HepG2 (cell line): ENCODE results near the gene MDH2. TPM values are rescaled to one million over a fixed set of nuclear protein-coding genes. Genes with fewer than 3 reads are reported as not detected.

Experiments used
- CREB1 ChIP-seq, 2 experiments: fragments of 450-650 bp in 1 of 2; IDR thresholded peaks; 2 replicates each; pipeline ENCODE4 v1.6.1; 2016 to 2017; ENCODE audit warnings: control low read depth in 1 of 2, mild to moderate bottlenecking in 1 of 2, missing compliant biosample characterization in 1 of 2, missing genetic modification characterization in 1 of 2
- ETV5 ChIP-seq: IDR thresholded peaks from 2 replicates; pipeline ENCODE4 v1.6.1; 2018; ENCODE audit warnings: missing biosample characterization, missing genetic modification reagents, inconsistent platforms, borderline replicate concordance
- GTF3A ChIP-seq: sonication (generic); formaldehyde crosslinking; conservative IDR thresholded peaks from 2 replicates; pipeline ENCODE4 v1.4.0; 2020; ENCODE audit warnings: mild to moderate bottlenecking, missing genetic modification reagents
- KAT8 ChIP-seq: IDR thresholded peaks from 2 replicates; pipeline ENCODE4 v1.6.1; 2016; ENCODE audit warnings: missing genetic modification reagents, missing compliant biosample characterization
- KDM3A ChIP-seq: IDR thresholded peaks from 2 replicates; pipeline ENCODE4 v1.6.1; 2018; ENCODE audit warnings: low read depth, missing compliant biosample characterization
- PAWR ChIP-seq: sonication (generic); formaldehyde crosslinking; IDR thresholded peaks from 2 replicates; pipeline ENCODE4 v1.4.0; 2020; ENCODE audit warnings: missing genetic modification reagents, mild to moderate bottlenecking, borderline replicate concordance
- ZNF180 ChIP-seq: sonication (generic); formaldehyde crosslinking; IDR thresholded peaks from 2 replicates; pipeline ENCODE4 v1.4.0; 2020; ENCODE audit warnings: low read depth, missing genetic modification reagents, borderline replicate concordance
- ZNF232 ChIP-seq: sonication (generic); formaldehyde crosslinking; IDR thresholded peaks from 2 replicates; pipeline ENCODE4 v1.4.0; 2020; ENCODE audit warnings: missing genetic modification reagents, borderline replicate concordance
- ZNF678 ChIP-seq: sonication (generic); formaldehyde crosslinking; IDR thresholded peaks from 2 replicates; pipeline ENCODE4 v1.4.0; 2020; ENCODE audit warnings: mild to moderate bottlenecking, missing genetic modification reagents
- ZNF781 ChIP-seq: sonication (generic); formaldehyde crosslinking; IDR thresholded peaks from 2 replicates; pipeline ENCODE4 v1.5.1; 2020; ENCODE audit warnings: borderline replicate concordance, mild to moderate bottlenecking, missing genetic modification reagents; ENCODE audit errors: not compliant biosample characterization
- polyA plus RNA-seq, 8 experiments: library from polyadenylated mRNA; depleted of rRNA in 3 of 8; stranded (reverse) in 7 of 8; unstranded in 1 of 8; fragments of >200 nt; fragmentation: Illumina TruSeq in 4 of 8; extraction: Trizol in 4 of 8; gene quantifications; 2 replicates each; pipeline versions ENCODE4 v1.2.1 to v1.2.3, GENCODE V29; 2011 to 2016; ENCODE audit warnings: low read depth in 4 of 8, missing spikeins in 1 of 8, mixed read lengths in 1 of 8; ENCODE audit not compliant: insufficient read depth in 1 of 8
- total RNA-seq, 5 experiments: library from RNA; depleted of rRNA; stranded (reverse); fragments of >200 nt; fragmentation: Illumina TruSeq; extraction: Trizol; gene quantifications; 2 replicates each; pipeline ENCODE4 v1.2.3, GENCODE V29; 2016; ENCODE audit warnings: low read depth in 1 of 5
- TF ChIP-seq, protein P1 (sequence below): fragments of 450-650 bp; IDR thresholded peaks from 2 replicates; pipeline ENCODE4 v1.6.1; 2017; ENCODE audit warnings: mild to moderate bottlenecking
- TF ChIP-seq, protein P2 (sequence below), 2 experiments: IDR thresholded peaks; 2 replicates each; pipeline ENCODE4 v1.6.1; 2011 to 2012; ENCODE audit warnings: low read length in 2 of 2, borderline replicate concordance in 1 of 2, low read depth in 1 of 2, mild to moderate bottlenecking in 1 of 2, moderate library complexity in 1 of 2
- TF ChIP-seq, protein P3 (sequence below): sonication (generic); formaldehyde crosslinking; IDR thresholded peaks from 2 replicates; pipeline ENCODE4 v1.4.0; 2020; ENCODE audit warnings: missing genetic modification reagents
- TF ChIP-seq, protein P4 (sequence below): sonication (generic); formaldehyde crosslinking; IDR thresholded peaks from 2 replicates; pipeline ENCODE4 v1.4.0; 2020; ENCODE audit warnings: missing genetic modification reagents, mild to moderate bottlenecking, borderline replicate concordance

MDH2 gene
- total and polyA plus RNA-seq, 2 of the 13 experiments (the other 11 are each of a cell fraction or from before 2014, with no cell fraction given): 81.4 to 90.3 TPM

DNA sequence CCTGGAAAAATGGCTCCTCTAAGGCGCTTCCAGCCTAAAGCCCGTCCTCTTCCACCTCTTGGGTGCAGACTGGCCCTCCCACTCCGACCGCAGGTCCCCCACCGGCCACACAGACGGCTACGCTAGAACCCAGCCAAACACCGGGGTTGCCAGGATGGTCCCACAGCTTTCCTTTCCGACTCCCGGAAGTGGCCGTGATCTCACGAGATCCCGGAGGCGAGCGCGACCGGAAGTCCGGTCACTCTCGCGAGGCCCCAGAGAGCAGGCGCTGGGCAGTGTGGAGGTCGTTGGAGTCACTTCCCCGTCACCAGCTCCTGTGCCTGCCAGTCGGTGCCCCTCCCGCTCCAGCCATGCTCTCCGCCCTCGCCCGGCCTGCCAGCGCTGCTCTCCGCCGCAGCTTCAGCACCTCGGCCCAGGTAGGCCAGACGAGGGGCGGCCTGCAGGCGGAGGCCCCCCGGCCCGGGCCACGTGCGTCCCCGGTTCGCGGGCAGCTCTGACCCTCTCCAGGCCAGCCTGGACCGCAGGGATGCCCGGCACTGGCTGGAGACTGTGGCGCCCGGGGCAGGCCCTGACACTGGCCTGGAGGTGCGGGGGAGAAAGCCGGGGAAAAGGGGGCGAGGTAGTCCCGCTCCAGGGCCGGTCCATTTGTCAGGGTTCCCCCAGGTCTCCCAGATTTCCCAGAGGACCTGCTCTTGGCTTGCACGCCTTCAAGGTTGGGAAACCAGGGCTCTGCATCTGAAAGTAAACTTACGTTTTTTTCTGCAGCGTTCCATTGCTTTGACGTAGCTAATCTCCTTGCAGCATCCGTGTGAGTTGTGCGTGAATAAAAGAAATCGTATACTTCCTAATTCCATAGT lies at the start of gene MDH2, which contains the start of gene STYXL1 (continued):
- TF ChIP-seq, protein P1, sequence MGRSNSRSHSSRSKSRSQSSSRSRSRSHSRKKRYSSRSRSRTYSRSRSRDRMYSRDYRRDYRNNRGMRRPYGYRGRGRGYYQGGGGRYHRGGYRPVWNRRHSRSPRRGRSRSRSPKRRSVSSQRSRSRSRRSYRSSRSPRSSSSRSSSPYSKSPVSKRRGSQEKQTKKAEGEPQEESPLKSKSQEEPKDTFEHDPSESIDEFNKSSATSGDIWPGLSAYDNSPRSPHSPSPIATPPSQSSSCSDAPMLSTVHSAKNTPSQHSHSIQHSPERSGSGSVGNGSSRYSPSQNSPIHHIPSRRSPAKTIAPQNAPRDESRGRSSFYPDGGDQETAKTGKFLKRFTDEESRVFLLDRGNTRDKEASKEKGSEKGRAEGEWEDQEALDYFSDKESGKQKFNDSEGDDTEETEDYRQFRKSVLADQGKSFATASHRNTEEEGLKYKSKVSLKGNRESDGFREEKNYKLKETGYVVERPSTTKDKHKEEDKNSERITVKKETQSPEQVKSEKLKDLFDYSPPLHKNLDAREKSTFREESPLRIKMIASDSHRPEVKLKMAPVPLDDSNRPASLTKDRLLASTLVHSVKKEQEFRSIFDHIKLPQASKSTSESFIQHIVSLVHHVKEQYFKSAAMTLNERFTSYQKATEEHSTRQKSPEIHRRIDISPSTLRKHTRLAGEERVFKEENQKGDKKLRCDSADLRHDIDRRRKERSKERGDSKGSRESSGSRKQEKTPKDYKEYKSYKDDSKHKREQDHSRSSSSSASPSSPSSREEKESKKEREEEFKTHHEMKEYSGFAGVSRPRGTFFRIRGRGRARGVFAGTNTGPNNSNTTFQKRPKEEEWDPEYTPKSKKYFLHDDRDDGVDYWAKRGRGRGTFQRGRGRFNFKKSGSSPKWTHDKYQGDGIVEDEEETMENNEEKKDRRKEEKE: no peak
- TF ChIP-seq ZNF781 (CRISPR knock-in tag) (no peak), PAWR (no peak), CREB1 (IDR thresholded peaks at IDR 0.05) (peak; percentile 91), CREB1 (CRISPR knock-in tag; IDR thresholded peaks at IDR 0.05) (peak; percentile 47; the same call in 1 of the 2 replicates), ETV5 (CRISPR knock-in tag) (peak; percentile 92), ZNF678 (no peak), KDM3A (peak; percentile 91; the same call in 1 of the 2 replicates), GTF3A (CRISPR knock-in tag) (no peak; the same call in 1 of the 2 replicates), KAT8 (peak; percentile 99), ZNF180 (no peak), ZNF232 (peak; percentile 77; the same call in 1 of the 2 replicates)
- TF ChIP-seq, protein P2, sequence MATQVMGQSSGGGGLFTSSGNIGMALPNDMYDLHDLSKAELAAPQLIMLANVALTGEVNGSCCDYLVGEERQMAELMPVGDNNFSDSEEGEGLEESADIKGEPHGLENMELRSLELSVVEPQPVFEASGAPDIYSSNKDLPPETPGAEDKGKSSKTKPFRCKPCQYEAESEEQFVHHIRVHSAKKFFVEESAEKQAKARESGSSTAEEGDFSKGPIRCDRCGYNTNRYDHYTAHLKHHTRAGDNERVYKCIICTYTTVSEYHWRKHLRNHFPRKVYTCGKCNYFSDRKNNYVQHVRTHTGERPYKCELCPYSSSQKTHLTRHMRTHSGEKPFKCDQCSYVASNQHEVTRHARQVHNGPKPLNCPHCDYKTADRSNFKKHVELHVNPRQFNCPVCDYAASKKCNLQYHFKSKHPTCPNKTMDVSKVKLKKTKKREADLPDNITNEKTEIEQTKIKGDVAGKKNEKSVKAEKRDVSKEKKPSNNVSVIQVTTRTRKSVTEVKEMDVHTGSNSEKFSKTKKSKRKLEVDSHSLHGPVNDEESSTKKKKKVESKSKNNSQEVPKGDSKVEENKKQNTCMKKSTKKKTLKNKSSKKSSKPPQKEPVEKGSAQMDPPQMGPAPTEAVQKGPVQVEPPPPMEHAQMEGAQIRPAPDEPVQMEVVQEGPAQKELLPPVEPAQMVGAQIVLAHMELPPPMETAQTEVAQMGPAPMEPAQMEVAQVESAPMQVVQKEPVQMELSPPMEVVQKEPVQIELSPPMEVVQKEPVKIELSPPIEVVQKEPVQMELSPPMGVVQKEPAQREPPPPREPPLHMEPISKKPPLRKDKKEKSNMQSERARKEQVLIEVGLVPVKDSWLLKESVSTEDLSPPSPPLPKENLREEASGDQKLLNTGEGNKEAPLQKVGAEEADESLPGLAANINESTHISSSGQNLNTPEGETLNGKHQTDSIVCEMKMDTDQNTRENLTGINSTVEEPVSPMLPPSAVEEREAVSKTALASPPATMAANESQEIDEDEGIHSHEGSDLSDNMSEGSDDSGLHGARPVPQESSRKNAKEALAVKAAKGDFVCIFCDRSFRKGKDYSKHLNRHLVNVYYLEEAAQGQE (IDR thresholded peaks at IDR 0.05; ENCODE audit: borderline replicate concordance in 1 of 2, low read depth in 1 of 2, low read length in 2 of 2): 0 out of 4 replicates have a peak, but pooled peaks of 1 of the 2 experiments have one; percentile 15
- TF ChIP-seq, protein P3, sequence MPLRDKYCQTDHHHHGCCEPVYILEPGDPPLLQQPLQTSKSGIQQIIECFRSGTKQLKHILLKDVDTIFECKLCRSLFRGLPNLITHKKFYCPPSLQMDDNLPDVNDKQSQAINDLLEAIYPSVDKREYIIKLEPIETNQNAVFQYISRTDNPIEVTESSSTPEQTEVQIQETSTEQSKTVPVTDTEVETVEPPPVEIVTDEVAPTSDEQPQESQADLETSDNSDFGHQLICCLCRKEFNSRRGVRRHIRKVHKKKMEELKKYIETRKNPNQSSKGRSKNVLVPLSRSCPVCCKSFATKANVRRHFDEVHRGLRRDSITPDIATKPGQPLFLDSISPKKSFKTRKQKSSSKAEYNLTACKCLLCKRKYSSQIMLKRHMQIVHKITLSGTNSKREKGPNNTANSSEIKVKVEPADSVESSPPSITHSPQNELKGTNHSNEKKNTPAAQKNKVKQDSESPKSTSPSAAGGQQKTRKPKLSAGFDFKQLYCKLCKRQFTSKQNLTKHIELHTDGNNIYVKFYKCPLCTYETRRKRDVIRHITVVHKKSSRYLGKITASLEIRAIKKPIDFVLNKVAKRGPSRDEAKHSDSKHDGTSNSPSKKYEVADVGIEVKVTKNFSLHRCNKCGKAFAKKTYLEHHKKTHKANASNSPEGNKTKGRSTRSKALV: peak; percentile 84
- TF ChIP-seq, protein P4, sequence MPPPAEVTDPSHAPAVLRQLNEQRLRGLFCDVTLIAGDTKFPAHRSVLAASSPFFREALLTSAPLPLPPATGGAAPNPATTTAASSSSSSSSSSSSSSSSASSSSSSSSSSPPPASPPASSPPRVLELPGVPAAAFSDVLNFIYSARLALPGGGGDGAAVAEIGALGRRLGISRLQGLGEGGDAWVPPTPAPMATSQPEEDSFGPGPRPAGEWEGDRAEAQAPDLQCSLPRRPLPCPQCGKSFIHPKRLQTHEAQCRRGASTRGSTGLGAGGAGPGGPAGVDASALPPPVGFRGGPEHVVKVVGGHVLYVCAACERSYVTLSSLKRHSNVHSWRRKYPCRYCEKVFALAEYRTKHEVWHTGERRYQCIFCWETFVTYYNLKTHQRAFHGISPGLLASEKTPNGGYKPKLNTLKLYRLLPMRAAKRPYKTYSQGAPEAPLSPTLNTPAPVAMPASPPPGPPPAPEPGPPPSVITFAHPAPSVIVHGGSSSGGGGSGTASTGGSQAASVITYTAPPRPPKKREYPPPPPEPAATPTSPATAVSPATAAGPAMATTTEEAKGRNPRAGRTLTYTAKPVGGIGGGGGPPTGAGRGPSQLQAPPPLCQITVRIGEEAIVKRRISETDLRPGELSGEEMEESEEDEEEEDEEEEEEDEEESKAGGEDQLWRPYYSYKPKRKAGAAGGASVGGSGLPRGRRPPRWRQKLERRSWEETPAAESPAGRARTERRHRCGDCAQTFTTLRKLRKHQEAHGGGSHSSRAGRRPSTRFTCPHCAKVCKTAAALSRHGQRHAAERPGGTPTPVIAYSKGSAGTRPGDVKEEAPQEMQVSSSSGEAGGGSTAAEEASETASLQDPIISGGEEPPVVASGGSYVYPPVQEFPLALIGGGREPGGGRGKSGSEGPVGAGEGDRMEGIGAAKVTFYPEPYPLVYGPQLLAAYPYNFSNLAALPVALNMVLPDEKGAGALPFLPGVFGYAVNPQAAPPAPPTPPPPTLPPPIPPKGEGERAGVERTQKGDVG (CRISPR knock-in tag): no peak
